Activated CD8-positive, alpha-beta memory T cell treated with anti-CD3 and anti-CD28 coated beads, Interleukin-2, amount 50 U/mL, for 24 hours (primary cell): ENCODE data around the gene EIF3J.
A peak's percentile ranks its signal among the peaks of the same experiment; 100 is the strongest.
"Not testable (repeated sequence)": the region's sequence is repeated elsewhere in the genome, so short reads cannot be mapped to it uniquely, and the experiment has no call there.

Experiments
- DNase-seq: peaks from one replicate; pipeline ENCODE4 v3.0.0-alpha.2; 2020; ENCODE audit errors: extremely low read depth

EIF3J gene, protein sequence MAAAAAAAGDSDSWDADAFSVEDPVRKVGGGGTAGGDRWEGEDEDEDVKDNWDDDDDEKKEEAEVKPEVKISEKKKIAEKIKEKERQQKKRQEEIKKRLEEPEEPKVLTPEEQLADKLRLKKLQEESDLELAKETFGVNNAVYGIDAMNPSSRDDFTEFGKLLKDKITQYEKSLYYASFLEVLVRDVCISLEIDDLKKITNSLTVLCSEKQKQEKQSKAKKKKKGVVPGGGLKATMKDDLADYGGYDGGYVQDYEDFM

GRCh38 chr15:44536962-44537734, at the start of gene EIF3J:
Gene EIF3J, plus strand, starts transcription at chr15:44537147. Its CDS starts 48 bp downstream, at chr15:44537195.
- peak; percentile 80 for DNase-seq

DNA sequence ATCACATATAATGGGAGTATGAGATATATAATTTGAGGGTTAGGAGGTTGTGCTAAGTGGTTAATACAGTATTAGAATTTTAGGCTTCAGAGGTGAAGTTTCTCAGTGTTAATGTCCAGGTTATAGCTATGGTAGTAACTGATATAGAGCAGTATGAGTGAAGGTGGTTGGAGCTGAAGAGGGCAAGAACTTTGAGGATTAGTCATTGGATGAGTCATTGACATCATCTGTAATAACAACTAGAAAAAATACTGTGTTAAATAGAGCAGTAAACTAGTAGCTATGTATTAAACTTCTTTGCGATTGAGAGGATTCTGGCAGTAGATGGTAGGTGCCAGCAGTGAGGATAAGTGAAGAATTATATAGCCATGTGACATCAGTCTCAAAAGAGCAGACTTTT, 47.5 kb upstream of the EIF3J start:
- no peak for DNase-seq

- DNase-seq: no peak
Measured at GRCh38 chr15:44490622-44491021, 46.3 kb upstream of the EIF3J start.

- no peak for DNase-seq
Measured at GRCh38 chr15:44492040-44492439, 44.9 kb upstream of the EIF3J start.

GRCh38 chr15:44492672-44493071, 44.3 kb upstream of the EIF3J start:
- DNase-seq: no peak

DNA sequence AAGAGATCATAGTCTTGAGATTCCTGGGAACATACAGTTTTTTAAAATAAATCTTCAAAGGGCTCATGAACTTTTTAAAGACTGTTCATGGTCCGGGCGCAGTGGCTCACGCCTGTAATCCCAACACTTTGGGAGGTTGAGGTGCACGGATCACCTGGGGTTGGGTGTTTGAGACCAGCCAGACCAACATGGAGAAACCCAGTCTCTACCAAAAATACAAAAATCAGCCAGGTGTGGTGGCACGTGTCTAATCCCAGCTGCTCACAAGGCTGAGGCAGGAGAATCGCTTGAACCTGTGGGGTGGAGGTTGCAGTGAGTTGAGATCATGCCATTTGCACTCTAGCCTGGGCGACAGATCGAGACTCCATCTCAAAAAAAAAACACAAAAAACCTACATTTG, 41.4 kb upstream of the EIF3J start:
- no peak for DNase-seq

DNA sequence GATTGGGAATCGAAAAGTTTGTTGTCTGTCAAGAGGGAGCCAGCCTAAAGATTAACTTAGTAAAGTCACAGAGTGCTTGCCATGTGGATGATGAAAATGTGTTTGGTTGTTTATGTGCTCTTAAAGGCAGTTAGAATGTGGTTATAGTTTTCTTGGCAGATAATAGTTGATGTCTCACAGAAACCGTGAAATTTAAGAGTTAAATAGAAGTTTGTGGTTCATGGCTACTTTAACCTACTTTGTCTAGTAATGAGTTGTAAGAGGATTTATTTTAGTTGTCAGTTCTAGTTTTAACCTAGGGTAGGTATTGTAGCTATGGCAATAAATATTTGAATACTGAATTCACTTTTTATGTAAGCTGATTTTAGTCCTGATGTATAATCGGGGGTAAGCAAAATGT, 36.4 kb upstream of the EIF3J start:
- no peak for DNase-seq

- DNase-seq: no peak
Measured at GRCh38 chr15:44501768-44502366, 35.1 kb upstream of the EIF3J start.

DNA sequence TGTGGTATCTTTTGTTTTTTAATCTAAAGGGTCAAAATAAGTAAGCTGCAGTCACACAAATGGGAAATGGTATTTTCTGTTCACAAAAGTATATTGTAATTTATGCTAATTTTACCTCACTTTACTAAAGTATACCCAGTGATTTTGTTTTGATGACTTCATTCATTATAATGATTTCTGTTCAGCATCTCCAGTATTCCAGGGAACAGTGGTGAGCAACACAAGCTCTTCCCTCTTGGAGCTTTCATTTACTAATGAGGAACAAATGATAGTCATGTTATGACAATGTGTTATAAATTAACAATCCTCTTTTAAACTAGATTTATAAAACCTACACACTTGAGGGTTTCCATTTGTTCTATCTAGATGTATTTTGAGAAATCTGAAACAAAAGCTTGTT, 20.5 kb upstream of the EIF3J start:
- DNase-seq: no peak

- DNase-seq: no peak
Measured at GRCh38 chr15:44519537-44519936, 17.4 kb upstream of the EIF3J start.

GRCh38 chr15:44525018-44525417, 11.9 kb upstream of the EIF3J start:
- DNase-seq: no peak

GRCh38 chr15:44527241-44527640, 9.7 kb upstream of the EIF3J start:
- no peak for DNase-seq

- DNase-seq: no peak
Measured at GRCh38 chr15:44529864-44530604, 6.9 kb upstream of the EIF3J start.

DNA sequence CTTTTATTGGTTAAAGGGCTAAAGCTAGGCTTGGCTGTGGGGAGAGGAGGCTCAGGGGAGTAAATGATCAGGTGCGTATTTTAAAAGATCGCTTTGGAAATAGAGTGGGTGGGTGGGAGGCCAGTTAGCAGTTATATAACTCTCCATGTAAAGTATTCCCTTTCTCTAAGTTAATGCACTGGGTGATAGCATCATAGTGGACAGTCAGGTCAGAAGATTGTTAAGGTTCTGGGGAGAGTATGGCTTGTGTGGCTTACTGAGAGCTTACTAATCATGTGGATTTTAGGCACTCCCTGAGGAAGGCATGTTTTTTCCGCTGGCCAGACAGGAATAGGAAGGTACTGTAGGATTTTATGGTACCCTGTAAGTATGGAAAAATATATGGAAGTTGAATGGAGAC, 6.3 kb upstream of the EIF3J start:
- no peak for DNase-seq

DNA sequence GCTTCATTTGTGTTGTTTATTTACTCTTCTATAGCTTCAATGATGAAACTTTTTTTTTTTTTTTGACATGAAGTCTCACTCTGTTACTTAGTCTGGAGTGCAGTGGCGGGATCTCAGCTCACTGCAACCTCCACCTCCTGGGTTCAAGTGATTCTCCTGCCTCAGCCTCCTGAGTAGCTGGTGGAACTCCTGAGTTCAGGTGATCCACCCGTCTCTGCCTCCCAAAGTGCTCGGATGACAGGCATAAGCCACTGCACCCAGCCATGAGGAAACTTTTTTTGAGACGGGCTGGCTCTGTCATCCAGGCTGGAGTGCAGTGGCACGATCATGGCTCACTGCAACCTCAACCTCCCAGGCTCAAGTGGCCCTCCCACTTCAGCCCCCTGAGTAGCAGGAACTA, 4.7 kb upstream of the EIF3J start:
- not testable (repeated sequence) for DNase-seq

DNA sequence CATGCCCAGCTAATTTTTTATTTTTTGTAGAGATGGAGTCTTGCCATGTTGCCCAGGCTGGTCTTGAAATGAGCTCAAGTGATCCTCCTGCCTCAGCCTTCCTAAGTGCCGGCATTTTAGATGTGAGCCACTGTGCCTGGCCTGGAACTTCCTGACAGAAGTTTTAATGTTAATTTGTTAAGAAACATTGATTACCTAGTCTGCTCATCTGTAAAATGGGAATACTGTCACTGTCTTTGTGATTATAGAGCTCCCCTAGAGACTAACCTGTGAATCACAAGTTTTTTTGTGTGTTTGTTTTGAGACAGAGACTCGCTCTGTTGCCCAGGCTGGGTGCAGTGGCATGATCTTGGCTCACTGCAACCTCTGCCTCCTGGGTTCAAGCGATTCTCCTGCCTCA, 4.3 kb upstream of the EIF3J start:
- DNase-seq: no peak

- no peak for DNase-seq
Measured at GRCh38 chr15:44535092-44535491, 1.9 kb upstream of the EIF3J start.

DNA sequence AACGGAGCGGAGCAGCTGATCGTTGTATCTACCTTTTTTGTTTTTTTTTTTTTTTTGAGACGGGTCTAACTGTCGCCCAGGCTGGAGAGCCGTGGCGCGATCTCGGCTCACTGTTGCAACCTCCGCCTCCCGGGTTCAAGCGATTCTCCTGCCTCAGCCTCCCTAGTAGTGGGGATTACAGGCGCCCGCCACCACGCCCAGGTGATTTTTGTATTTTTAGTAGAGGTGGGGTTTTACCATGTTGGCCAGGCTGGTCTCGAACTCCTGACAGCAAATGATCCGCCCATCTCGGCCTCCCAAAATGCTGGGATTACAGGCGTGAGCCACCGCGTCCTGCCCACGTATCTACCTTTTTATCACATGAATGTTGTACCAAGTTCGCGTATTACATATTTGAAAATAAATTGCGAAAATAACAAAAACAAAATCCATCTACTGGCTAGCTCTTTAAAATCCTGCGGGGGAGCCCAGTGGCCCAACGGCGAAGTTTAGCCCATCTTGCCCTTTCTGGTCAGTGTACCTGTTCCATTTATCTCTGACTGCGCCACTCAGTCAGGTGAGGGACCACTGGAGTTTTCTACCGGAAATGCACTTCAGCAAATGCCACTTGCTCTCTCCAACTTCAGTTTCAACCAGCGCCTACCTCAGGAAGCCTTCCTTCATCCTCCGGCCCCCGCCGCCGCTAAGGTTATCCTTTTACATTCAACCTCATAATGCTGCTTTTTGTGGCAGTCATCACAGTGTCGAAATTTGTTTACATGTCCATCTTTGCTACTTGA, 1.2 kb upstream of the EIF3J start:
- no peak for DNase-seq

DNA sequence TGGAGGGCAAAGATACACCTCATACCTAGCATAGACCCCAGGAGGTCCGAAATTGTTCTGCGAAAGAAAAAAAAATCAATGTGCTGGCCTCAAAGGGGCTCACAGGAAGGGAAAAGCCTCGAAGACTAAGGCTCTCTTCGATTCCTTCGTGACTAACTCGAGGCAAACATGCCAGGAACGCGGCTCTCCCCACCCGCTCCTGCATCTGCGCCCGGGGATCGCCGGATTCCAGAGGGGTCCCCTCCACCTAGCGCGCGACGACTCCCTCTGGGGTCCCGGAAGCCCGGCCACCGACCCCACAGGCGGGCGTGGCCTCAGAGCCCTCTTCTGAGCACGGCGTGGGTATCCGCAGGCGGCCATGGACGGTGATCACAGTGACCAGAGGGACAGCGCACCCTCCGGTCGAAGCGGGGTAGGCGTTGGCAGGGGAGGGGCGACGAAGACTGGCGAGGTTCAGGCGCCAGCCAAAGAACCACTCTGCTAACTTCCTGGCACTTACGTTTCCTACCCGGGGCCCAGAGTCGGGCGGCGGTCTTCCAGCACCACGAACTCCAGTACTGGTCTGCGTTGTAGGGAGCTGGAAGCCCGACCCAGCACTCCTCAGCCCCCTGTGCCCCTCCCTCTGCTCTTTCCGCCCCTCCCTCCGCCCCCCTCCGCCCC, 515 bp upstream of the EIF3J start:
- no peak for DNase-seq

GRCh38 chr15:44537735-44538240, 841 bp downstream of the EIF3J start:
- DNase-seq: no peak
